Measurements from ENCODE around the gene RSRP1.
A peak's percentile ranks its signal among the peaks of the same experiment; 100 is the strongest.
"Not testable (repeated sequence)": the region's sequence is repeated elsewhere in the genome, so short reads cannot be mapped to it uniquely, and the experiment has no call there.

Gene RSRP1, protein sequence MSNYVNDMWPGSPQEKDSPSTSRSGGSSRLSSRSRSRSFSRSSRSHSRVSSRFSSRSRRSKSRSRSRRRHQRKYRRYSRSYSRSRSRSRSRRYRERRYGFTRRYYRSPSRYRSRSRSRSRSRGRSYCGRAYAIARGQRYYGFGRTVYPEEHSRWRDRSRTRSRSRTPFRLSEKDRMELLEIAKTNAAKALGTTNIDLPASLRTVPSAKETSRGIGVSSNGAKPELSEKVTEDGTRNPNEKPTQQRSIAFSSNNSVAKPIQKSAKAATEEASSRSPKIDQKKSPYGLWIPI

DNA sequence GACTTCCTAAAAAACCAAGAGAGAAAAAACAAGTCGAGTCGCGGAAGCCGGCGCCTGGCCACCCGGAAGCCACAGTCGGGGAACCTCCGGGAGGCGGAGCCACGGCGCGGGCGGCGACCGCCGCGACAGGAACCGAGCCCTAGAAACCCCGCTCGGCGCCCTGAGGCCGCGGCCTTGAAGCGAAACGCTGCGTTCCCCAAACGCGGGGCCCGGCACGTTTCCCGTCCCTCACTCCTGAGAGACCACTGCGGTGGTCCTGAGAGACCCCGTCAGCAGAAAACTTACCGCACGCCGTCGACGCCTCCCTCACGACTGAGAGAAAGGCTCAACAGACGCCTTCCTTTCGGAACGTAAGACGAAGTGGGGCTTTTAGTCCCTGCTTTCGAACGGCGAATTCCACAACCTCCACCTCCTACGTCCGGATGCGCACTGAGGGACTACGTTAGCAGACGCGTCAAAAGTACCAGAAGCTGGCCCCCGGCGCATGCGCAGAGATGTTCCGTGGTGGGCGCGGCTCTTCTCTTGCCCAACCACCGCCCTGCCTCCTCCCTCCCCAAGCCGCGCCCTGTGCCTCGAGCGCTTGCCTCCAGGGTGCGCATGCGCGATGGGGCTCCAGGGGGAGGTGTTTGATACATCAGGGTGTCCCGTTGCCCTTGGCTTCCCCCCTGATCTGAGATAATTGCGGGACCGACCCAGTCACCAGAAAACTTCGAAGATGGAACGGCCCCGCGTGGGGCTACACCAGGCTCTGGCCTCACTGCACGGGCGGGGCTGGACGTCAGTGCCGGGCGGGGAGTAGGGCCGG is at the start of gene RSRP1:
Gene RSRP1 (minus strand): TSS at position 431 of the 805 bp plus-strand sequence. CDS start 491 bp downstream, outside the sequence.
- peak; percentile 99 for DNase-seq

DNA sequence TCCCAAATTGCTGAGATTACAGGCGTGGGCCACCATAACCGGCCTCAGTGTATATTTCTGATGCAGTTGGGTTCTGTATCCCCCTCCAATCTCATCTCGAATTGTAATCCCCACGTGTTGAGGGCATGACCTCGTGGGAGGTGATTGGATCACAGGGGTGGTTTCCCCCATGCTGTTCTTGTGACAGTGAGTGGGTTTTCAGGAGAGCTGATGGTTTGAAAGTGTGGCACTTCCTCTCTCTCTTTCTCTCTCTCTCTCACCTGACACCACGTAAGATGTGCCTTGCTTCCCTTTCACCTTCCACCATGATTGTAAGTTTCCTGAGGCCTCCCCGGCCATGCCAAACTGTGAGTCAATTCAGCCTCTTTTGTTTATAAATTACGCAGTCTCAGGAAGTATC is 49.2 kb upstream of the RSRP1 start:
- not testable (repeated sequence) for DNase-seq

DNA sequence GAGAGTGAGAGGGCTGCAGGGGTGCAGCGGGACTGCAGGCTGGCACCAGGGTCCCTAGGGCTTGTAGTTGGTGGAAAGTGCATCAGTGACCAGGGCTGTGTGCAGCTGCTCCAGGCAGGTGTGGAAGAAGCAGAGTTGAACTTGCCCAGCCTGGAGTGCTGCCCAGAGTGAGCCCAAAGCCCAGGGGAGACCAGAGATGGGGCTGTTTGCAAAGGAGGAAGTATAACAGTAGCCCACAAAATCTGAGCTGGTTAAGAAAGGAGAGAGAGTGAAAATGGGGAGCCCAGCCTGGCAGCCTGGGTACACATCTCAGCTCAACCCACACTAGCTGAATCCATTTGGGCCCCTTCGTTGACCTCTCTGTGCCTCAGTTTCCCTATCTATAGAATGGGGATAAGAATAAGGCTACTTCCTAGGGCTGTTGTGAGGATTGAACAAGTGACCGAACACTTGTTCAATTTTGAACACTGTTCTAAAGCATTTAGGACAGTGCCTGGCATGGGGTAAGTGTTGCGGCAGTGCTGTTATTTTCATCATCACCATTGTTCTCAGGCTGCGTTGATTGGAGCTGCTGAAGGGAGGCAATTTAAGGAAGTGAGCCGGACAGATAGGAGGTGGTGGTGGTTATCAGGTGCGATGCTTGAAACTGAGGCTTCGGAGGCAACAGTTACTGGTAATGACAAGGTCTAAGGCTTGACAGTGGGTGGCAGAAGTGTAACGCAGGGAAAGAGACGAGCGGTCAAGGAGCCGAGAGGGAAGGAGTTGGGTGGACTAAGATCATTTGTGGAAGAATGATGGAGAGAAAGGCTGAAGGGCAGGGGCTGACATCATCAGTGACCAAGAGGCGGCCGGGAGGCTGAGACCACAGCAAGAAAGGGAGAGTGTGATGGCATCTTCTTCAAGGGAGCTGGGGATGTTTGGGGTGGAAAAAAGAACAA is 47.9 kb upstream of the RSRP1 start:
- DNase-seq = not testable (repeated sequence)

DNA sequence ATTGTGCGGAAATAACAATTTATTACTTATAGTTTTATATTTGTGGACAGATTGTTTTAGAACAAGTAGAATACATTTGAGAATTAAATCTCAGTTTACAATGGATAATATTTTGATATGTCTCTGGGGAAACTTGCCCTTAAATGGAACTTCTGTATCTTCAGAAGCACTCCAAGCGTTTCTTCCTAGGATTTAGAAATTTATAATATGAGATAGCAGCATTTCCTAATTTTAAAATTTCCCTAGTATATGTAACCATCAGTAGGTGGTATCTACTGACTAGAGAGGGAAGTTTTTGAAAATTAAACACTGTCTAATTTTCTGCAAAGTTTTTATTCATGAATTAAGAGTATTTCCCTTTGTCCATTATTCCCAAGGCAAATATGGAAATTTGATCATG is 46.2 kb upstream of the RSRP1 start:
- DNase-seq = not testable (repeated sequence)

DNA sequence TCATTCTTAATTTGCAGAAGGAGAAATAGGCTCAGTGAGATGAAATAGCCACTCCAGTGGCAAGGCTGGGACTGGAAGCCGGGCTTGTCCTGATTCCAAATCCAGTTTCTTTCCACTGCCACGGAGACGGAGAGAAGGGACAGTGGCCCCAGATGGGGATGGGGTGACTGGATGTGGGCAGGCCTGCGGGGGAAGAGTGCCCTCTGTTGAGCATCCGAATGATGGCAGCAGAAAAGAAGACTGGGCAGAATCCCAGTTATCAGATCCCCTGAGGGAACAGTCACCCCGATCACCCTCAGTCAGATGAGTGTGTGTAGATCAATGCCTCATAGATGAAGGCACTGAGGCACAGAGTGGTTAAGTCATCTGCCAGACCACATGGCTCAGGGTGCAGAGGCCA is 42.8 kb upstream of the RSRP1 start:
- not testable (repeated sequence) for DNase-seq

DNA sequence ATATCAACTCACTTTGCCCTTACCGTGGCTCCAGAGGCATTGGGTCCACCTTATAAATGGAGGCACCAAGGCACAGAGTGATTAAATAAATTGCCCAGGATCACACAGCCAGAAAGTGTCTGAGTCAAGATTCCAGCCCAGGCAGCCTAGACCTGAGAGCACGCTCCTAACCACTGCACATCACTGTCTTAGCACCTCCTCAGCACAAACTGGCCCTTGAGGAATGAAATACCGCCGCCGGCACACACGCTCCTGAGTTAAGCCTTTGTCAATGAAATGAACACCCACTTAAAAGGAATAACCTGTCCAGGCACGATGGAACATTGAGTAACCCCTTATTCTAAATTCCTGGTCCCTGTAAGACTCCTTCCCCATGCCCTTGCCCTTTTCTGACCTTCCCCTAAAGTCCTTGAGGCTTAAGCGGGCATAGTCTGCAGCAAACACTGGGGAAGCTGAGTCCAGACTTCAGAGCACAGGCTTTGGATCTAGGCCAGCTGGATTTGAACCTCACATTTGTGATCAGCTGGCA is 41.4 kb upstream of the RSRP1 start:
- DNase-seq = not testable (repeated sequence)

DNA sequence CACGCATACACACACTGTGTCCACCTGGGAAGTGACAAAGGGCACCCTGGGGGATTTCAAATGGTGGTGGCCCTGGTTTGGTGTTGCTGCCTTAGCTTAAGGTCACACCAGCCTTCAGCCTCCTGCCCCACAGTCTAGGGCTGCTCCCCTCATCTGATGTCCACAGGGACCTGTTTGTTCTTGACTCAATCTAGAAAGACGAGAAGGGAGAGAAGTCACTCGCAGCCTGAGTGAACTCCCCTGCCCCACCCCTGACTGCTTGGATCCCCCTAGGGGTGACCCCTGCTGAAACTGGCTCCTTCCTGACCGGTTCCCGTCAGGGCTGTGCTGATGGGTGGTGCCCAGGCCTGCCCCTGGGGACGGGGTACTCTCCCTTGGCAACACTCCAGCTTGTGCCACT is 39.9 kb upstream of the RSRP1 start:
- not testable (repeated sequence) for DNase-seq

DNA sequence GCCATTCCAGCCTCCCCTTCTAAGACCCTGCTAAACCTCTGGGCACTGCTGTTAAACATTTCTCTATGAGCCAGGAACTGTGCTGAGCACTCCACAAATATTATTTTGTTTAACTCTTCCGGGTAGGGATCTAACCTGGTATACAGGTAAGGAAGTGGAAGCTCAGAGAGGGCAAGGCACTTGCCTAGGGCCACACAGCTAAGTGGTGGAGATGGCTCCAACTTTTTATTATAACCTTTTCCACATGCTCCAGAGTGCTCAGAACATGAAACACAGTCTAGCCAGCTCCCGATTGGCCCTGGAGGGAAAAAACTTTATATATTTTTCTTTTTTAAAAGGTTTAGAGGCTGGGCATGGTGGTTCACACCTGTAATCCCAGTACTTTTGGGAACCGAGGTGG is 38.6 kb upstream of the RSRP1 start:
- not testable (repeated sequence) for DNase-seq

DNA sequence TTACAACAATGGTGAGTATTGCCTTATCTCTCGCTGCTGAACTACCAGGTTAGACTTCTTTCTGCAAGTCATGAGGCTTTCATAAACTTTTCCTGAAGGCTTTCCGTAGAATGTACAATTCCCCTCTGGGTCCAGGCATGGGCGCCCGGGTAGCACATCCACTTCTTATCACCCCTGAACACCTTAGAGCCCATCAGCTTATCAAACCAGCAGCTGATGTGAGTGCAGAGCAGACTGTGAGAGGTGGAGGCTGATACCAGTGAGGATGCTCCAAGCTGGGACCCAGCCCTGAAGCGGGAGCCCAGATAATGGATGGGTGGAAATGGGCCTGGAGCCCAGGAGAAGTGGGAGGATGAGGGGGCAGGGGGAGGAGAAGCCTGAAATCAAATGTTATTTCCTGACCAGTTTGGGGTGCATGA is 32.4 kb upstream of the RSRP1 start:
- DNase-seq = not testable (repeated sequence)

DNA sequence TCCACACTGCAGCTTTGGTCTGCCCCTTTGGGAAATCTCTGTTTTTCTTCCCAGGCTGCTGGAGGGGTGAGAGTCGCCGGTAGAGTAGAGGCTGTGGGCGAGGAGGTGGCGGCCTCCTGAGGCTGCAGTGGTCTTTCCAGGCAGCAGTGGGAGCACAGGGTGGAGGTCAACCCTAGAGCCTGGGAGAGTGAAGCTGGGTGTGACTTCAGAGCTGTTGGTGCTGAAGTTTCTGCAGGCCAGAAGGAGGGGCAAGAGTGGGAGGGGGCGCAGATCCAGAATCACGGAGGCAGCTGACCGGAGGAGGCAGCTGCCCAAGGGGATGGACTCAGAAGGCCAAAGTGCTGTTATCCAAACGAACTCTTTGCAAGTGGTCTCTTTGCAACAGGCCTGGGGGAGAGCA is 31.5 kb upstream of the RSRP1 start:
- DNase-seq = not testable (repeated sequence)

DNA sequence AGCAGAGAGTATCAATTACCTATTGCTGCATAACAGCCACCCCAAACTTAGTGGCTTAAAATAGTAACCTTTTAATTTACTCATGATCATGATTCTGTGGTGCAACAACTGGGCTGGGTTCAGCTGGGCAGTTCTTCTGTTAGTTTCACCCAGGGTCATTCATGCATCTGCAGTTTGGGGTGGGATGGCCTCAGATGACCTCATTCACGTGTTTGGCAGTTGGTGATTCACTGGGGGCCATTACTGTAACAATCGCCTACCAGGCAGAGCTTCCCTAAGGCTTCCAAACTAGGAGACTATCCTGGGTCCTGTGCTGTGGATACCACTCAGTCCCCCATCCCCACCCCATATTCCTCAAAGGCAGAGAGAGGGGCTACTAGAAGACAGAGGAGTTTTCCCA is 31.1 kb upstream of the RSRP1 start:
- DNase-seq = not testable (repeated sequence)

DNA sequence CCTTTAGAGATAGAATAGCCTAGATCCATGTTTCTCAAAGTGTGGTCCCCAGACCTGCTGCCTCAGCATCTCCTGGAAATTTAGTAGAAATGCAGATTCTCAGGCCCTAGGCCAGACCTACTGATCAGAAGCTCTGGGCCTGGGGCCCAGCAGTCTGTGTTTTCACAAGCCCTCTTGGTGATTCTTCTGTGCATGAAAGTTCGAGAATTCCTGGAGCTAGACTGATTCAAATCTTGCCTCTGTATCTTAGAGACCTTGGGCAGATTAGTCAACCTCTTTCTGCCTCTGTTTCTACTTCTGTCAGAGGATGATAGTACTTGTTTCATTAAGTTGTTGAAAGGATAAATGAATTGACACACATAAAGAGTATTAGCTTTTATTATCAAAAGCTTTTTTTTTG is 30.0 kb upstream of the RSRP1 start:
- not testable (repeated sequence) for DNase-seq

DNA sequence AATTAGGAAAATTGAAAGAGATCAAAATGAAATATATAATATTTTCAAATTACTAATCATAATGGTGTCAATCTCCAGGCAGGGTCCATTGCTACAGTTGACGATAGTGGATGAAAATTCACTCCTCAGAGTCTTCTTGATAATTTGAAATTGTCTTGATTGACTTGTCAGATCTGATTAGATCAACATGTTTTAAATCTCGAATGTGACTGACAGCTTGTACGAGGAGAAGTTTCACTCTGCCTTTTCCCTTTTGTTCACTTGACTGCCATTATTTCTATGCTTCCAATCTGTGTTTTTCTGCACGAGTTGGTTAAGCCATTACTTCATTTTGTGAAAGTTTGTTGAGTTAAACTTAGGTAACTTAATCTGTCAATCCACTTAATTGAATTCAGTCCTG is 28.4 kb upstream of the RSRP1 start:
- DNase-seq = not testable (repeated sequence)

DNA sequence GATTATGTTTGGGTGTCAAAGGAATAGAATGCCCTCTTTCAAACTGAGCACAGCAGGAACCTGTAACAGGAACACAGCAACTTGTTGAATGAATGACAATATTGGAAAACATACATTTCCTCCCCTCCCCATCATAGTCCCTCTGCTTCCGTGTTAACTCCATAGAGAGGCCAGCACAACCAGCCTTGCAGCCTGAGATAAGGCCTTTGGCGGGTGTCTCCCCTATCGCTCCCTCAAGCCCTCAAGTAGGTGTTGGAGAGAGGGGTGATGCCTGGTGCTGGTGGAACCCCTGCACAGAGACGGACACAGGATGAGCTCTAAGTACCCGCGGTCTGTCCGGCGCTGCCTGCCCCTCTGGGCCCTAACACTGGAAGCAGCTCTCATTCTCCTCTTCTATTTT is 25.0 kb upstream of the RSRP1 start, which contains the start of gene RHD:
Gene RHD (plus strand): TSS at position 272 of the 400 bp plus-strand sequence. CDS start 39 bp downstream, at position 311.
- not testable (repeated sequence) for DNase-seq

DNA sequence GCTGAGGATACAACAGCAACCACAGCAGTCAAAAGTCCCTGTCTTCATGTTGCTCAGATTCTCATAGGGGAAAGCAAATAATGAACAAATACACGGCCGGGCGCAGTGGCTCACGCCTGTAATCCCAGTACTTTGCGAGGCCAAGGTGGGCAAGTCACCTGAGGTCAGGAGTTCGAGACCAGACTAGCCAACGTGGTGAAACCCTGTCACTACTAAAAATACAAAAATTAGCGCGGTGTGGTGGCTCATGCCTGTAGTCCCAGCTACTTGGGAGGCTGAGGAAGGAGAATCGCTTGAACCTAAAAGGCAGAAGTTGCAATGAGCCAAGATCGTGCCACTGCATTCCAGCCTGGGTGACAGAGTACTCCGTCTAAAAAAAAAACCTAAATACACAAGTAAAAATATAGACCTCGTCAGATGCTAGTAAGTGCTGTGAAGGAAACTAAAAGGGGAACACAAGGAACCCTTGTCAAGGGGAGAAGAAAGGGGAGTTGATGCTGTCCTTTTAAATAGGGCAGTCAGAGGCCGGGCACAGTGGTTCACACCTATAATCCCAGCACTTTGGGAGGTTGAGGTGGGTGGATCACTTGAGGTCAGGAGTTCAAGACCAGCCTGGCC is 21.0 kb upstream of the RSRP1 start:
- DNase-seq = not testable (repeated sequence)

DNA sequence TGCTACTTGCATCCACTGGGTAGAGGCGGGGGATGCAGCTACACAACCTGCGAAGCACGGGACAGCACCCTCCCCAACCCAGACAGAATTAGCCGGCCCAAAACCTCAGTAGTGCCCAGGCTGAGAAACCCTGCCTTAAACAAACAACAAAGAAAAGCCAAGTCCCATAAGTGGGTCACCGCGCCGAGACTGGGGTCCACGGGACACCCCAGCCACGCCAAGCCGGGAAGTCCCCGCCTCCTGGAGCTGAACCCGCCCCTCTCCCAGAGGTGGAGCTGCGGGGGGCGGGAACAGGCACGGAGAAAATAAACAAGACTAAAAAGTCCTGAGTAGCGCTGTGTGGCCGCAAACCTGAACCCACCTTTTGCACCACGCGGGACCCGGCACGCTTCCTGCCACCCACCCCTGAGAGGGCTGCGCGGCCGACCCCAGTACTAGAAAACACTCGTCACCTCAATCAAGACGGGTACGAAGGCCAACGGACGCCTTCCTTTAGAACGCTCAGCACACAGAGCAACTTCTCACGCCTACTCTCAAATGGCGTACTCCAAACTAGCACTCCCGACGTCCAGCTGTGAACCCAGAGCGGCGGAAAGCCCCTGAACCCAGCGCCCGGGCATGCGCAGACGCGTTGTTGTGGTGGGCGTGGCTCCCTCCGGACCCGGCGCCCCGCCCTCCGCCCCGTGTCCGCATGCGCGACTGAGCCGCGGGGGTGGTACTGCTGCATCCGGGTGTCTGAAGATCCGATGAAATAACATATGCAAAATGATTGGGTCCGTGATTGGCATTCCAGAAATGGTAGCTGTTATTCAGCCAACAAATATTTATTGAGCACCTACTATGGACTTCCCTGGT is 20.3 kb upstream of the RSRP1 start:
- peak; percentile 93 for DNase-seq

DNA sequence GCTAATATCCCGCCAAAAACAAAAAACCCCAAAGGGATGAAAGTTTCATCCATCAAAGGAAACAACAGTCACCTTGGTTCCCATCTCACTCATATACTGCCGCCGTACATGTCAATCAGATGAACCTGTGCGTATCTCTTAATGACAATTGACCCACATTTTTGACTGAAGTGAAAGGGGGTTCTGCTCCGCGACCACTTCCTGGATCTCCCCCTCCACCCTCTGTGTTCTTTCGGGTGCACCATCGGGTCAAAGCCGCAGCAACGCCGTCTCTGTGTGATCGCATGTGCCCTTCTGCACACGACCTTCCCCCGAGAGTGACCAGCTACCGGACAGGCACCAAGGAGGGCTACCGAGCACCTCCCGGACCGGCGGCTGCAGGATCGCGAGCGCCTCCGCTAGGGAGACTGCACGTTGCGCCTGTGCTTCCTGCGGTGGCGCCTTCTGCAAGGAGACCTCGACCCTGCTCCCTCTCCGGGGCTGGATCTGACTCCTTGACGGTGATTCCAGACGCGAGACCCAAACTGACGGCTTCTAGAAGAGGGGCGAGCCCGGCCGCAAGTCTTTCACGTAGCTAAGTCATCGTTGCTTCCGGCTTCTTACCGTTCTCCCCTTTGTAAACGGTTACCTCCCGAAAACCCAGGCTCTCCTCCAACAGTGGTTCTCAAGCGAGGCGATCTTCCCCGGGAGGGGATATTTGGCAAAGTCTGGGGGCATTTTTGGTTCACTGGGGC is 19.5 kb upstream of the RSRP1 start:
- not testable (repeated sequence) for DNase-seq

DNA sequence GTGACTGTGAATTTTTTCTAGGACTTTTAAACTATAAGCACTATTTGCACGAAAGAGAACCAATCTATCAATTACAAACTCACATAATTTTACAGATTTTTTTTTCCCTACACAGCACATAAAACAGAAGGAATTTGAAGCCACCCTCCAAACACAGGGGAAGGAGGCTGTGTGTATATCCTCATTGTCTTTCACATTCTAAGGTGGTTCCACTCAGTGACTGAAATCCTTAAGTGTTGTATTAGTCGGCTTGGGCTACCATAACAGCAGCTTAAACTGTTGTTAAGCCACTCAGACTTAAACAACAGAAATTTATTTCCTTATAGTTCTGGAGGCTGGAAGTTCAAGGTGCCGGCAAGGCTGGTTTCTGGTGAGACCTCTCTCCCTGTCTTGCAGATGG is 13.1 kb upstream of the RSRP1 start:
- not testable (repeated sequence) for DNase-seq

DNA sequence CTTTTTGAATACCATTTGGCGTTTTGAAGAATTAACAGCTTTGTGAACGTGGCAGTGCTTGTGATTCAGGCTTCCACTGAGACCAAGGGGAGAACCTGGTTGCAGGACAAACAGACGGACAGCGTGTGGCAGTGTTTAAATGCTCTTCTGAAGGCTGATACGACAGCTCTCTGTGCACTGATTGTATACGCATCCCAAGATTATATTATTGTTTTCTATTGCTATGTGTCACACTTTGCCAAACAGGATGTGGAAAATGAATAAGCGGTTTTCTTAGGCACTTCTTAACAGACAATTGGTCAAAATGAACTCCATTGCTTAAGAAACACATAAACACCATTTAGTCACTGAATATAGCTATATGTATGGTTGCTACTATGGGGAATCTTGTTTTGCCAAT is 12.6 kb upstream of the RSRP1 start:
- not testable (repeated sequence) for DNase-seq

DNA sequence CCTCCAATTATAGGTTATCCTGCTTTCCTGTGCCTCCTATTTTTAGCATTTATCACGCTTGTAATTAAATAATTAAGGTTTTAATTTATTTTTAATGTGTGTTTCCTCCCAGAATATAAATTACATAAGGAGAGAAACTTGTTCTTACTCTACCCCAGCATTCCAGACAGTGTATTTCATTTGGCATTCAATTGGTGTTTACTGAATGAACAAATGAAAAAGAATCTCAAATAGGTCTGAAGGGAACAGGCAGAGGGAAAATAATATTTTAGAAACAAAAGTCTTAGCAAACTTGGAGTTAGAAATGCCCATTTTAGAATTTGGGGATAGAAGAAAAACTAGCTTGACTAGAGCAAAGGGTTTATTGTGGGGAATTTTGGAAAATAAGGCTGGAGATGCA is 9.9 kb upstream of the RSRP1 start:
- DNase-seq = no peak
